Measurements from ENCODE around the gene GATAD2B. TPM values are rescaled to one million over a fixed set of nuclear protein-coding genes. Genes with fewer than 3 reads are reported as not detected.

The GATAD2B gene
- total and polyA plus RNA-seq, 2 of the 4 experiments (the other 2 are of a cell fraction) = 3.8 to 6.2 TPM

- peak; percentile 18 for ATAC-seq (ENCODE audit: low read depth)
- Histone ChIP-seq H2BK120ac (ENCODE audit: low read depth, low read length) (no peak overlapping the region), H3K4me1 (ENCODE audit: control insufficient read depth, insufficient read depth, low read length) (peaks cover 11% of the 10 kb centered on the region), H4K20me1 (ENCODE audit: insufficient read depth, low read length) (peaks cover 45% of the 10 kb centered on the region), H3K14ac (replicated peaks; ENCODE audit: low read depth, low read length) (peak overlapping the region; percentile 62), H4K5ac (ENCODE audit: low read depth, low read length) (0 out of 2 replicates have a peak overlapping the region, but pooled peaks have one; percentile 31), H3K4me2 (ENCODE audit: low read depth, low read length) (peak overlapping the region; percentile 82), H3K36me3 (ENCODE audit: control insufficient read depth, insufficient read depth, low read length) (no peaks in the 10 kb centered on the region), H3K23ac (ENCODE audit: low read depth, low read length) (peak overlapping the region; percentile 94), H3K56ac (ENCODE audit: extremely low read depth, insufficient read depth, low read length) (peak overlapping the region; percentile 72), H4K8ac (ENCODE audit: low read depth in 2 of 2, low read length in 2 of 2) (peak overlapping the region in 1 of 2 experiments; percentile 32; a peak in 1 of 4 replicates), H3K27me3 (ENCODE audit: control insufficient read depth, insufficient read depth, low read length) (no peaks in the 10 kb centered on the region), H4K91ac (ENCODE audit: insufficient read depth, low read depth, low read length) (peak overlapping the region; percentile 54), H3K4me3 (ENCODE audit: insufficient read depth, low read depth, low read length) (peak overlapping the region; percentile 89), H3K9me1 (ENCODE audit: insufficient read depth, low read length) (0 out of 2 replicates have a peak, but pooled peaks cover 9% of the 10 kb centered on the region), H3K9ac (ENCODE audit: low read depth, low read length) (peak overlapping the region; percentile 69), H3K9me3 (ENCODE audit: control insufficient read depth, insufficient read depth, low read length) (no peaks in the 10 kb centered on the region), H2BK20ac (ENCODE audit: low read depth, low read length) (no peak overlapping the region), H2AK9ac (replicated peaks; ENCODE audit: low read depth, low read length, poor library complexity) (peak overlapping the region; percentile 96), H3K4ac (ENCODE audit: low read depth, low read length) (peak overlapping the region; percentile 63), H2BK15ac (ENCODE audit: low read depth, low read length) (no peak overlapping the region), H3K18ac (ENCODE audit: low read depth, low read length) (no peak overlapping the region), H3K27ac (ENCODE audit: insufficient read depth, low read length) (peak overlapping the region; percentile 75), H2BK5ac (ENCODE audit: low read depth, low read length, poor library complexity, severe bottlenecking) (peak overlapping the region; percentile 63), H2AK5ac (ENCODE audit: low read depth, low read length) (peak overlapping the region; percentile 41; the same call in 1 of the 2 replicates), H3K79me1 (ENCODE audit: low read depth in 1 of 2, low read length in 2 of 2) (peaks cover 11 to 57% of the 10 kb centered on the region in 2 experiments; a peak in 3 of 4 replicates), H2AFZ (replicated peaks; ENCODE audit: low read length, poor library complexity) (peak overlapping the region; percentile 87)
- no peak for TF ChIP-seq BHLHE40 (IDR thresholded peaks at IDR 0.05; ENCODE audit: low read depth, low read length)
- TF ChIP-seq RFX5 (IDR thresholded peaks at IDR 0.05; ENCODE audit: low read depth, low read length) = no peak
- no peak for TF ChIP-seq MXI1 (IDR thresholded peaks at IDR 0.05; ENCODE audit: borderline replicate concordance, low read depth, low read length)
- no peak for TF ChIP-seq SMC3 (IDR thresholded peaks at IDR 0.05; ENCODE audit: low read depth, low read length)
- TF ChIP-seq CHD1 (IDR thresholded peaks at IDR 0.05; ENCODE audit: low read depth, low read length) = no peak
- no peak for TF ChIP-seq RCOR1 (IDR thresholded peaks at IDR 0.05; ENCODE audit: insufficient replicate concordance, low read length)
- no peak for TF ChIP-seq CEBPB (IDR thresholded peaks at IDR 0.05; ENCODE audit: low read depth, low read length)
- TF ChIP-seq MAZ (IDR thresholded peaks at IDR 0.05; ENCODE audit: borderline replicate concordance, low read depth, low read length) = no peak; the same call in 1 of the 2 replicates
- TF ChIP-seq POLR2A (IDR thresholded peaks at IDR 0.05; ENCODE audit: low read depth, low read length) = no peak; the same call in 1 of the 2 replicates
- no peak for TF ChIP-seq MAFK (IDR thresholded peaks at IDR 0.05; ENCODE audit: low read depth, low read length)
- no peak for TF ChIP-seq FOS (IDR thresholded peaks at IDR 0.05; ENCODE audit: low read depth, low read length)
- TF ChIP-seq USF2 (IDR thresholded peaks at IDR 0.05; ENCODE audit: low read depth, low read length) = no peak
- TF ChIP-seq NFE2L2 (IDR thresholded peaks at IDR 0.05; ENCODE audit: low read depth, low read length) = no peak
- no peak for TF ChIP-seq ELK1 (IDR thresholded peaks at IDR 0.05; ENCODE audit: borderline replicate concordance, low read depth, low read length)
- TF ChIP-seq RAD21 (IDR thresholded peaks at IDR 0.05; ENCODE audit: low read length) = no peak
- dilution Hi-C loops (cut with HindIII; ENCODE audit: low sequenced_read_pairs, unreplicated experiment) (loop anchor here (25.0 kb wide), 1 partner anchor 110 kb away; no protein-coding TSS in a partner anchor), in situ Hi-C loops (cut with MboI; ENCODE audit: low sequenced_read_pairs) (no loop called here), intact Hi-C loops (cut with micrococcal nuclease) (loop anchor here (5.0 to 10.0 kb wide), 2 partner anchors 40 to 128 kb away; no protein-coding TSS in a partner anchor)
- ChIA-PET CTCF (interaction anchor here (0.5 to 1.3 kb wide), 2 partner anchors 11 to 121 kb away, joined by 3 to 4 read pairs; no protein-coding TSS in a partner anchor), POLR2A (ENCODE audit: unreplicated experiment) (no interaction called here)
- no CpG with 5 or more reads among the region's 86 CpGs for WGBS, 2 experiments (ENCODE audit: extremely low coverage in 2 of 2, insufficient read length in 1 of 2)
- BruUV-seq (replicated peaks) = no TSS peak
- DNase-seq = no peak
Observed at GRCh38 chr1:153922076-153922971, 448 bp downstream of the GATAD2B start.
